ENCODE measurements around the gene GFAP.

The GFAP gene

GRCh38 chr17:44863061-44863918 is 52.0 kb downstream of the GFAP start:
- no peak for DNase-seq (ENCODE audit: low read depth)

GRCh38 chr17:44862278-44862914 is 52.9 kb downstream of the GFAP start:
- DNase-seq (ENCODE audit: low read depth), result no peak

- no peak for DNase-seq (ENCODE audit: low read depth)
These were observed 55.6 kb downstream of the GFAP start for GRCh38 chr17:44859701-44860100.

DNA sequence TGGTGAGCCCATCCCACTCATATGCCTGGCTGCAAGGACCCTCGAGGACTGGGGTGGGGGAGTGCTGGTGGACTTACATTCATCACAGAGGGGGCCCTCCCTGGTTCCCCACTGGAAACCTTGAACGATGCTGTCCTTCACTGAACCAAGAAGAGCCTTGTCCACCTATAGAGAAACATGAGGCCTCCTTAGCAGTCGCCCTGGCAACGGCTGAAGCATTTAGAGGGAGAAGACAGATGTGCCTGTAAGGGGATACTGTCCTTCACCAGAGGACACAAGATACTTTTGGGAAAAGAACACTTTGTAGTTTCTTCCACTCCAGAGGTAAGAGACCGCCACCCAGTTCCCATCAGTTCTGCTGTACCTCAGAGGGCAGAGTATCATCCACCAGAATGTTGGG is 61.1 kb downstream of the GFAP start:
- no peak for DNase-seq (ENCODE audit: low read depth)

Measured in stromal cell of bone marrow (primary cell).